GM21576 (cell line): Measurements from ENCODE around the gene ARNT2.

ENCODE experiments used
- ATAC-seq: cut with Tn5 transposase; IDR thresholded peaks from one replicate; pipeline ENCODE4 v1.9.1; 2021; ENCODE audit warnings: mild to moderate bottlenecking, moderate library complexity; ENCODE audit not compliant: unreplicated experiment

The ARNT2 gene

GRCh38 chr15:80441041-80441440 lies 36.9 kb downstream of the ARNT2 start:
- ATAC-seq, result no peak

DNA sequence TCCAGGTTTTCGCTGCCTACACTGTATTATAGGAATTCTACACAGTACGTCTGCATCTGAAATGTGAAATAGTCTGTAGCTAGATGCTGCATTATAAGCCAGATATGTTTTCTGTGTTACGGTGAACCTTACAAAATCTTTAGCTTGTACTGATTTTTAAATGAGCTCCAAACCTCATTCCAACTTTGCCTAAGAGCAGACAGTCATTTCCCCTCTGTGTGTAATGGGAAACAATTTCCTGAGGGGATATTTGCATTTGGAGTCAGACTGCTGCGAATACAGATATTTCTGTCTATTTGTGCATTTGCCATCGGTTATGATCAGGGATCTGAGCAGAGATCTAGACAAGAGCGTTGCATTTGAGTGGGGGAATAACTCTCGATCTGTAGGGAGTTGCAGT lies 37.5 kb downstream of the ARNT2 start:
- no peak for ATAC-seq

GRCh38 chr15:80442728-80443403 lies 38.7 kb downstream of the ARNT2 start:
- ATAC-seq, result no peak

DNA sequence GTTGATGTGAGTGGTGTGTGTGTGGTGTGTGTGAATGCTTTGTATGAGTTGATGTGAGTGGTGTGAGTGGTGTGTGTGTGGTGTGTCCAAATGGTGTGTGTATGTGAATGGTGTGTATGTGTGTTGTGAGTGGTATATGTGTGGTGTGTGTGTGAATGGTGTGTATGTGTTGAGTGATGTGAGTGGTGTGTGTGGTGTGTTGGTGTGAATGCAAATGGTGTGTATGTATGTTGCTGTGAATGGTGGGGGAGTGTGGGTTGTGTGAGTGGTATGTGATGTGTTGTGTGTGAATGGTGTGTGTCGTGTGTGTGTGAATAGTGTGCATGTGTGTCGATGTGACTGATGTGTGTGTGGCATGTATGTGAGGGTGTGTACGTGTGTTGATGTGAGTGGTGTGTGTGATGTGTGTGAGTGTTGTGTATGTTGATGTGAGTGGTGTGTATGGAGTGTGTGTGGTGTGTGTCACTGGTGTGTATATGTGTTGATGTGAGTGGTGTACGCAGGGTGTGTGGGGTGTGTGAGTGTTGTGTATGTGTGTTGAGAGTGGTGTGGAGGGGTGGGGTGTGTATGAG lies 40.6 kb downstream of the ARNT2 start:
- no peak for ATAC-seq

- no peak for ATAC-seq
Measured at GRCh38 chr15:80445300-80446041, 41.3 kb downstream of the ARNT2 start.

GRCh38 chr15:80447077-80447476 lies 42.9 kb downstream of the ARNT2 start:
- ATAC-seq, result no peak

GRCh38 chr15:80449825-80450224 lies 45.6 kb downstream of the ARNT2 start:
- ATAC-seq, result no peak

DNA sequence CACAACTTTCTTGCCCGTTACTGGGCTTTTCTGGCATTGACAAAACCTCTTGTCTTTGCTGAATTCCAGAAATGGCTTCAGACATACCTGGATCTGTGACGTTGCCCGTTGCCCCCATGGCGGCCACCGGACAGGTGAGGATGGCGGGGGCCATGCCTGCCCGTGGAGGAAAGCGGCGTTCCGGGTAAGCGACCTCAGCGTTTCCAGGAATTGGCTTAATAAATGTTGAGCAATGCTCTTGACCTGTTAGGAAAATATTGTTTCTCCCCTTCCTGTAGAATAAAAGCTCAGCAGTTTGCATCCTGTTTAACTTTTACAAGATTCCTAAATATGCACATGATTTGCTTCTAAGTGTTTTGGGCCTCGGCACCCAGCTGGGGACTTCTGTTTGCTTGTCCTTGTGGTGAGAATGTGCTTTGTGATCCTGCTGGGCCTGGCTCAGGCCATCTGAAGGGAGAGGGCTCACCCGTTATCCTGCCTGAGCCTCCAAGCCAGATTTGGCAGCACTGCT lies 46.7 kb downstream of the ARNT2 start:
- ATAC-seq, result no peak

- ATAC-seq, result no peak
Measured at GRCh38 chr15:80452166-80452565, 48.0 kb downstream of the ARNT2 start.

GRCh38 chr15:80455051-80455648 lies 51.0 kb downstream of the ARNT2 start:
- no peak for ATAC-seq

DNA sequence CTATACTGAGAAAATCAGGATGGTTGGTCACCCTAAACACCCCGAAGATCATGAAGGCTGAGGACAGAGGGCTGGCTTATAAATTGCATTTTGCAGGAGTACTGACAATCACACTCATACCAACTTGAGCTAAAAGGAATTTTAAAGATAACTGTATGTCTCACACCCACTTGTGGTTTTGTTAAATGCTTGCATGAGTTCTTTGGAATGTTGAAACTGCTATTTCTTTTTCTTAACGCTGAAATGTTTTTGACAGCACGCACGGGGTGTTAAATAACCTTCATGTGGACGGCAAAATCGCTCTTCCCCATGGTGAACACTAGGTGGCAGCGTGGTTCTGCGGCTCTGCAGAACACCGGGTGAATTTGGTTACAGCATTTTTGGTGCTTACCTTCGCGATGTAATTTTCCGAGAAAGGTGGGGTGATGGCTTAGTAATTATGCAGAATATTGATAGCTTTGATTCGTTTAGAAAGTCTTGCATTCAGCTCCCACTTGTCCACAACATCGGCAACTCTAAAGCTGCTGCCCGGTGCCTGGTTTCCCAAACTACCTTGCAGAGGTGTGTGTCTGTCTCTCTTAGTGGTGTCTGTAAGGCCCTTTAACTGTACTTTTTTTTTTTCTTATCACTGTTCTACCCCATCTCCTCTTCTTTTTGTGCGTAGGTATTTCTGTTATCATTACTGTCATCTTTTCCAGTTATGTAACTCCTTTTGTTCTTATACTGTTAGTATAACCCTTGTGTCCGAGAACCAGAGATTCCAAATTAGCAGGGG lies 51.7 kb downstream of the ARNT2 start:
- ATAC-seq, result no peak

DNA sequence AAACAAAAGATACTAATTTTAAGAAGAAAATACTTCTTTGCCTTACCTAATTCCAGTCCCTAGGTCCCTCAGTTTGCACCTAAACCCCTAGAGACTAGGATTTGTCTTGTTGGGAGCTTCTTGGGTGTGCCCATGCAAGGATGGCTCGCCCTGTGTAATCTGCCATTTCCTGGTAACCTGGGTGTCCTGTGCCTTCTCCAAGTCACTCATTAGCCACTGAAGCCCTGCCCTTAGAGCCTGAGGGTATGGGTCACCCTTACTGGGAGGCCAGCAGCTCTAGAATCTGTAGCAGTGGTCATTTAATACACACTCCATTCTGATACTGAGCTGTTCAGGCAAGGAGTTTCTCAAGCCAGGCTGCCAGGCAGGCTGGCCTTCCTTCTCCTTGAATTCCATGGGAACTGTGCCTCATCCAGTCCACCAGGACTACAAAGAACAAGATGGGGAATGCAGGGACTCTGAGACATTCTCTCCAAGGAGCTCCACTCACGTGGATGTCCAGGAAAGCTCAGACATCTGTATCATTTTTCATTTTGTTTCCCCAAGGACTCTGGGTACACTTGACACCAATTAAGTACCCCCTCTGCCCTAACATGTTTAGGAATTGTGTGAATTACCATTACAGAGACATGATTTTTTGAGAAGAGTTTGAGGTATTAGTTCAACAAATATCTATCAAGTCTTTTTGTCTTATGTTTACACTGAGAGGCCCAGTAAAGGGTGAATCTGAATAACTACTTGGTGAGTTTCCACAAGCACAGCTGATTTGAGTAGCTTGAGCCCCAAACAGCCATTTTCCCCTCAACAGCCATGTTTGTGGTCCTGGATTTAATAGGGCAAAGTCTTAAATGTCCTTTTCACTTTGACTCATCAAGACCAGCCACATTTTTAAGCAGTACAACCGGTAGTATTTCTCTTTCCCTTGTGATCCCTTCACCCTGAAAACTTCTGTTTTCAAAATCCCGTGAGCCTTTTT lies 52.6 kb downstream of the ARNT2 start:
- no peak for ATAC-seq

DNA sequence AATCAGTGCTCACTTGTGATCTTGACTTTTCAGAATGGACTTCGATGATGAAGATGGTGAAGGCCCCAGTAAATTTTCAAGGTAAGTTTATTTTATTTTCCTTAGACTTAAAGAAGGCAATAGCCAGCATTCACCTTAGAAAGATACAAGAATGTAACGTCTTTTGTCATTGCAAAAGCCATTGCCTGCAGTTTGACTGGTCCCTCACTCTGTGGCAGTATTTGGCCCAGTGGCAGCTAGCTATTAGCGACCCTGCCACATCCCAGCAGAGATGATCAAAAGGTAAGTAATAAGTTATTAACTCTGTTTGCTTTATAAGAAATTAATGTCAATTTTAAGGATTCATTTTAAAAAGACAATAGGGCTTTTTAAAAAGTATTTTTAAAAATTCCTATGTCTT lies 53.7 kb downstream of the ARNT2 start:
- ATAC-seq, result no peak

GRCh38 chr15:80458580-80458979 lies 54.4 kb downstream of the ARNT2 start:
- no peak for ATAC-seq

DNA sequence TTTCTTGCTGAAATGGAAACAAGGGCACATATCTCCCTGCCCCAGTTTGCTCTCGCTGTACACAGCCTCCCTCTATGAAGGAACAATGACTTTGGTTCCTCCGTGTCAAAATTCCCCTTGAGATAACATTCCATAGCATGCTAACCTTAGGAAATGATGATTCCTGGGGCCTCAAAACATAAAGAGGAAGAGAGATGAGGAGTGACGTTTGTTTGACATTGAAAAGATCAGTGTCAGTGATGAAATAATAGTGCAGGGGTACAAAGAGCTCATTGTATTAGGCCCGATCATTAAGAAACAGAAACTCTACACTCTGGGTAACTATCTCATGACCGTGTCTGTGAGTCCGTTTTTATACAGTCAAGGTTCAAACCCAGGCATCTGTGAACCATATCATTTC lies 55.2 kb downstream of the ARNT2 start:
- no peak for ATAC-seq

- no peak for ATAC-seq
Measured at GRCh38 chr15:80459818-80460217, 55.6 kb downstream of the ARNT2 start.

- no peak for ATAC-seq
Measured at GRCh38 chr15:80461356-80462095, 57.3 kb downstream of the ARNT2 start.

GRCh38 chr15:80462111-80462510 lies 57.9 kb downstream of the ARNT2 start:
- no peak for ATAC-seq
